Rectal smooth muscle tissue (tissue), 1 donor: ENCODE results near the gene STARD8.

Experiments
- H3K27ac ChIP-seq: one replicate; pipeline ENCODE4 v1.7.0; 2013; ENCODE audit warnings: low read depth, low read length, inconsistent platforms
- H3K27me3 ChIP-seq: one replicate; pipeline ENCODE4 v1.7.0; 2013; ENCODE audit warnings: low read length; ENCODE audit not compliant: control insufficient read depth, insufficient read depth
- H3K36me3 ChIP-seq: one replicate; pipeline ENCODE4 v1.7.0; 2013; ENCODE audit warnings: low read length; ENCODE audit not compliant: control insufficient read depth, insufficient read depth
- H3K4me1 ChIP-seq: one replicate; pipeline ENCODE4 v1.7.0; 2013; ENCODE audit warnings: low read length; ENCODE audit not compliant: control insufficient read depth, insufficient read depth
- H3K4me3 ChIP-seq: one replicate; pipeline ENCODE4 v1.7.0; 2013; ENCODE audit warnings: low read length
- H3K9ac ChIP-seq: one replicate; pipeline ENCODE4 v1.7.0; 2013; ENCODE audit warnings: low read length

The STARD8 gene

DNA sequence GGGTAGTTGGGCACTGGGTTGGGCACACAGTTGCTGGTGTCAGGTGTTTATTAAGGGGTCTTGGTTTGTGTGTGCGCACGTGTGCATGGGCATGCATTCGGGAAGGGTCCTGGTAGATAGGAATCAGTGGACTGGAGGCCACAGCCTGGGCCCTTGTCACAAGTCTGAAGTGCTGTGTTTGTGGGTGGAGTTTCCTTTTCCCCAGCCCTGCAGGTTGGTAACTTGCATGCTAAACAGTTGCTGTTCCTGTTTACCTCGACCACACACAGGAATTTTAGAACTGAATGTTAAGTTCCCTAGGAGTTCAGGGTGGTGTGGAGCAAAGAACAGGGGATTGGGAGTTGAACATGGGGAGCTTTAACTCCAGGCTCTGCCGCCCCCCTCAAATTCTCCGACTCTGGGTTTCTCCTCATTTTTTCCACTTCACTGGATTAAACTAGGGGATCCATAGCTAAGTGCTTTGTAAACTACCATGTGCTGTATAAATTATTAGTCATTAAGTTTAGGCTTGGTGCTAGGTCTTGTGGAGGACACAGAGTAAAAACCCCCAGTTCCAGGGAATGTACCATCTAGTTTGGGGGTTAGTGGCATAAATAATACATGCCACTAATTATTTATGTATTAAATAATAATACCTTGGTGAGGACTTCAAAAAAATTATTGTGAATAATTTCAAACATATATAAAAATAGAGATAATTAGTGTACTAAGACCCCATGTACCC is 49.0 kb downstream of the STARD8 start:
- Histone ChIP-seq H3K27ac (no peak overlapping the region), H3K9ac (no peak overlapping the region), H3K27me3 (peaks cover 15% of the 10 kb centered on the region), H3K36me3 (no peaks in the 10 kb centered on the region), H3K4me1 (no peaks in the 10 kb centered on the region), H3K4me3 (no peak overlapping the region)

DNA sequence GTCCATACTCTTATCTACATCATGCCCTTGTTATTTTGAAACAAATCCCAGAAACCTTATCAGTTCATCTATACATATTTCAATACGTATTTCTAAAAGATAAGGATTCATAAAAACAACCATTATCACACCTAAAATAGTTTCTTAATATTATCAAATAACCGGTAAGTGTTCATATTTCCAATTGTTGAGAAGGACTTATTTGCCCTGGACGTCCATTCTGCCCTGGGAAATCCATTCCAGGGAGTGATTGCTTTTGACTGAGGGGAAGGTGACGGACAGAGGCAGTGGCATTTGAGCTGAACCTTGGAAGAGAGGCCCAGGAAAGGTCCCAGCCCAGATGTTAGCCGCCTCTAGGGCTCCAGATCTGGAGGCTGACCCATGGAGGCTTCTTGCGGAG is 49.6 kb downstream of the STARD8 start:
- no peak overlapping the region for H3K9ac ChIP-seq
- H3K27ac ChIP-seq = no peak overlapping the region
- peaks cover 15% of the 10 kb centered on the region for H3K27me3 ChIP-seq
- H3K4me3 ChIP-seq = no peak overlapping the region
- no peaks in the 10 kb centered on the region for H3K4me1 ChIP-seq
- H3K36me3 ChIP-seq = no peaks in the 10 kb centered on the region

- Histone ChIP-seq H3K36me3 (no peaks in the 10 kb centered on the region), H3K27me3 (peaks cover 15% of the 10 kb centered on the region), H3K4me3 (no peak overlapping the region), H3K9ac (no peak overlapping the region), H3K27ac (no peak overlapping the region), H3K4me1 (no peaks in the 10 kb centered on the region)
Measured at GRCh38 chrX:68697465-68698125, 50.1 kb downstream of the STARD8 start.

GRCh38 chrX:68698942-68699341 is 51.5 kb downstream of the STARD8 start:
- H3K4me1 ChIP-seq = no peaks in the 10 kb centered on the region
- no peak overlapping the region for H3K9ac ChIP-seq
- no peak overlapping the region for H3K27ac ChIP-seq
- peaks cover 18% of the 10 kb centered on the region for H3K27me3 ChIP-seq
- H3K4me3 ChIP-seq = no peak overlapping the region
- no peaks in the 10 kb centered on the region for H3K36me3 ChIP-seq

GRCh38 chrX:68699960-68700746 is 52.7 kb downstream of the STARD8 start:
- H3K4me3 ChIP-seq = no peak overlapping the region
- H3K27me3 ChIP-seq = peaks cover 16% of the 10 kb centered on the region
- H3K9ac ChIP-seq = no peak overlapping the region
- H3K36me3 ChIP-seq = no peaks in the 10 kb centered on the region
- no peaks in the 10 kb centered on the region for H3K4me1 ChIP-seq
- H3K27ac ChIP-seq = no peak overlapping the region

DNA sequence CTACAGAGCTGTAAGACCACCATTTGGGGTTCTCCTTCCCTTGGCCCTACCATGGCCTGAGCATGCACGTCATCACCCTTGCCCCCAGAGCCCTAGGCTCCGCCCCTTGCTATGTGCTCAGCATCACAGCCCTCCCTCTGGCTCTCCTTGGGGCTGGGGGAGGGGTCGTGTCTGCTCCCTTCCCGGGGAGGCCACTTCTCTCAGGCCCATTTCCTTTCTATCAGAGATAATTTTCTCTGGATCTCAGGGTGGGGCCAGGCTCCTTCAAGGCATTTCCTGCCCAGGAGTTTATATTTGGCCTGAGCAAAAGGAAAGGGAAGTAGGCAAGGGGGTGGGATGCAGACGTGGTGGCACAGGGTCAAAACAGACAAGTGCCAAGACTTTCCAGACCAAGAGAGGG is 55.9 kb downstream of the STARD8 start:
- Histone ChIP-seq H3K27ac (no peak overlapping the region), H3K4me1 (no peaks in the 10 kb centered on the region), H3K9ac (no peak overlapping the region), H3K27me3 (peaks cover 9% of the 10 kb centered on the region), H3K36me3 (no peaks in the 10 kb centered on the region), H3K4me3 (no peak overlapping the region)

DNA sequence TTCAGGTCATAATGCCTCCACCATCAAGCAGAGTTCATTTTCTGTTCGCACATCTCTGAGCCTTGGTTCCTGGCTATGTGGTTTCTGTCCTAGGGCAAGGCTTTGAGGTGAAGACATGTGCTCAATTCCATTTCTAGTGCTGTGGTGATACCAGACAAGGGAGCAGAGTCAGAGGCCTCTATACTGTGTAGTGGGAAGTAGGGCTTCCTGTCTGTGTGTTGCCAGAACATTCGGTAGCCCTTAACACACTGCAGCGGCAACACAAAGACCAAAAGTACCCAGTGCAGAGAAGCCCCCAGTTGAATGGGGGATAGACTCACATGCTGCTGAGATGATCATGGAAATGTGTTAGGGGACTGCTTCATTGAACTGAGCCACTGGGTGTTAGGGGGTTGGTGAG is 56.4 kb downstream of the STARD8 start:
- Histone ChIP-seq H3K27ac (no peak overlapping the region), H3K9ac (no peak overlapping the region), H3K4me1 (no peaks in the 10 kb centered on the region), H3K4me3 (no peak overlapping the region), H3K27me3 (peaks cover 9% of the 10 kb centered on the region), H3K36me3 (no peaks in the 10 kb centered on the region)

GRCh38 chrX:68705986-68706385 is 58.5 kb downstream of the STARD8 start:
- Histone ChIP-seq H3K9ac (no peak overlapping the region), H3K36me3 (no peaks in the 10 kb centered on the region), H3K27me3 (peaks cover 3% of the 10 kb centered on the region), H3K4me1 (no peaks in the 10 kb centered on the region), H3K4me3 (no peak overlapping the region), H3K27ac (no peak overlapping the region)

GRCh38 chrX:68708503-68709290 is 61.2 kb downstream of the STARD8 start:
- H3K9ac ChIP-seq = no peak overlapping the region

DNA sequence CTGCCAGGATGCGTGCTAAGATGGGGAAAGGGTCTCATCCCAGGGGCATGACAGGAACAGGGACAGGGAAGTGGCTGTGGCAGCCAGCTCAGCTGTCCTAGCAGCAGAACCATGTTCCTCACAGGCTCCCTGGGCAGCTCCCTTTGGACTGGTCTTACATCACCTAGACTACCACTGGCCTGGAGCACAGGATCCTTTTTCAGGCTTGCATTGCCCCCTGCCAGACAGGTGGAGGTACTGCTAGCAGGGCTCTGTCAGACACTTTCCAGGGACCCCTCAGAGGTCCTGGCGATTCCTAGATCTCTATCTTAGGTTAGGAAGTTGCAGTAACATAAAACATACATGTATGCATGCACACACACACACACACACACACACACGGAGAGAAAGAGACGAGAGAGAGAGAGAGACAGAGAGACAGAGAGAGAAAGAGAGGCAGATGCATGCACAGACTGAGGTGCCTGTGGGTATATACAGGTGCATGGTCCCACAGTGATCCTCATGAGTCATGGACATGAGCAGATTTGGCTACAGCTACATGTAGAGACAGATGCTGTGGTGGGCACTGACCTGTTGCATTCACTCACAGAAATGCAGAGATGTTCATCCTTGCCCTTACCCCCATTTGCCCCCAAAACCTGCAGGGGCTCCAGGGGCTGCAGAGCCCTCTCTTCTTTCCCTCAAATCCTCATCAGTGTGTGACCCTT is 63.6 kb downstream of the STARD8 start:
- Histone ChIP-seq H3K4me1 (no peaks in the 10 kb centered on the region), H3K9ac (no peak overlapping the region), H3K4me3 (no peak overlapping the region), H3K27me3 (no peaks in the 10 kb centered on the region), H3K27ac (no peak overlapping the region), H3K36me3 (no peaks in the 10 kb centered on the region)

More at GRCh38 chrX:68708503-68709290, 61.2 kb downstream of the STARD8 start:
- H3K4me1 ChIP-seq = no peaks in the 10 kb centered on the region
- H3K27me3 ChIP-seq = no peaks in the 10 kb centered on the region
- no peak overlapping the region for H3K4me3 ChIP-seq
- H3K36me3 ChIP-seq = no peaks in the 10 kb centered on the region
- no peak overlapping the region for H3K27ac ChIP-seq

DNA sequence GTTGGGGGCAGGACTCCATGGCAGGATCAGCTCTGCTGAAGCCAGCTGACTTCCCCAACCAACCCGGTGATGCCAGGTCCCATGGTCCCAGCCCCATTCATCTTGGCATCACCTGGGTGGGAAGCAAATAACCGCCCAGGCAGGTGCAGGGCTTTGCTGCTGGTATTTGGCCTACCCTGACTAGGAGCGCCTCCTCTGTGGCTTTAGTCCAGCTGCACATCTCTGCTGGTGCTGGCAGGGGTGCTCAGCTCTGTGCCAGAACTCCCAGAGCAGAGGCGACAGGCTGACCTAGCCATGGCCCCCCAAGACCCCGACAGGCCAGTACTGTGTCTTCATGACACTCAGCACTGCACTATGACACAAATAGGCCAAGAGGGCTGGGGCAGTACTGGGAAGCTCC is 64.4 kb downstream of the STARD8 start:
- Histone ChIP-seq H3K4me1 (no peaks in the 10 kb centered on the region), H3K36me3 (no peaks in the 10 kb centered on the region), H3K27ac (no peak overlapping the region), H3K27me3 (no peaks in the 10 kb centered on the region), H3K4me3 (no peak overlapping the region), H3K9ac (no peak overlapping the region)
